Measurements from ENCODE around the gene FSTL4. TPM values are rescaled to one million over a fixed set of nuclear protein-coding genes. Genes with fewer than 3 reads are reported as not detected.
A peak's percentile ranks its signal among the peaks of the same experiment; 100 is the strongest.

The FSTL4 gene
- total and polyA plus RNA-seq, 2 of the 13 experiments (the other 11 are each of a cell fraction or from before 2014, with no cell fraction given): 2.1 to 3.0 TPM

DNA sequence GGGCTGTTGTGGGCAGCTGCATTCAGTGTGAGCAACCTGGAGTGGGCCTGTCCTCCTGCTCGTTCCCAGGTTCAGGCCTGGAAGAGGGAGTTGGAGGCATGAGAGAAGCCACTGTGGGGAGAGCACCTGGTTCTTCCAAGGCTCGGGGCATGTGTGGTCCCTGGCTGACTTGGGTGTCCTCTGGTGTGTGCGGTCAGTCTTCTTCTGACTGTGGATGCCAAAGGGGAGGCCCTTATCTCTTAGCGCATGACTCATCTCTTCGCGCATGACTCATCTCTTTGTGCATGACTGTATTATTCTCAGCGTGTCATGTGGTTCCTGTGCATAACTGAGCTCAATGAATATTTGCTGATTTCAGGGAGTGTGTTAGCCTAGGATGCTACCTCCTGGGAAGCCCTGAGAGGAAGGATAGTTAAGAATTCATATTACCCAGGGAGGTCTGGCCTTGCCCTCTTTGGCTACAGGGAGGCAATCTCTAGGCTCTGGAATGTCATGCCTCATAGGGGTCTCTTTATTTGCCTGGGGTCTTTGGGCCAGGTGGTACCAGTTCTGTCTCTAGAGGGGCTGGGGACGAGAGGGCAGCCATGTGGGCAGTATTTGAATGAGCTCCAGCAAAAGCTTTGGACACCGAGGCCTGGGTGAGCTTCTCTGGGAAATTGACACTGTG, 371.8 kb downstream of the FSTL4 start (continued):
- TF ChIP-seq HOXA3 (CRISPR knock-in tag; IDR thresholded peaks at IDR 0.05) (peak; percentile 23; the same call in 1 of the 2 replicates), SALL1 (CRISPR knock-in tag; IDR thresholded peaks at IDR 0.05) (peak; percentile 59), TOE1 (CRISPR knock-in tag; IDR thresholded peaks at IDR 0.05) (no peak), EP300 (IDR thresholded peaks at IDR 0.05; ENCODE audit: low read depth in 2 of 2, low read length in 2 of 2) (peak in 1 of 2 experiments; percentile 45; a peak in 1 of 4 replicates), EP300 (CRISPR knock-in tag; IDR thresholded peaks at IDR 0.05; ENCODE audit: borderline replicate concordance) (no peak), SOX6 (IDR thresholded peaks at IDR 0.05) (no peak), SOX6 (CRISPR knock-in tag; IDR thresholded peaks at IDR 0.05) (peak; percentile 77), NFE2L2 (IDR thresholded peaks at IDR 0.05; ENCODE audit: low read length) (peak; percentile 71), NFE2 (CRISPR knock-in tag; IDR thresholded peaks at IDR 0.05) (peak; percentile 70), XRCC5 (optimal IDR thresholded peaks at IDR 0.05; ENCODE audit: low read length) (peak; percentile 49), SOX13 (IDR thresholded peaks at IDR 0.05) (peak; percentile 54; the same call in 1 of the 2 replicates), SOX13 (CRISPR knock-in tag; conservative IDR thresholded peaks at IDR 0.05 in 1 of 2, IDR thresholded peaks at IDR 0.05 in 1 of 2) (peak in 1 of 2 experiments; percentile 81; a peak in 2 of 4 replicates), DNMT3B (CRISPR knock-in tag; conservative IDR thresholded peaks at IDR 0.05) (0 out of 2 replicates have a peak, but pooled peaks have one; percentile 63), JUN (CRISPR knock-in tag; IDR thresholded peaks at IDR 0.05) (peak; percentile 69; the same call in 1 of the 2 replicates), MAFK (conservative IDR thresholded peaks at IDR 0.05 in 1 of 2, IDR thresholded peaks at IDR 0.05 in 1 of 2; ENCODE audit: low read length in 2 of 2) (peak; percentile 53 to 71), HMG20A (CRISPR knock-in tag; IDR thresholded peaks at IDR 0.05; ENCODE audit: borderline replicate concordance) (peak; percentile 23; the same call in 1 of the 2 replicates), GABPB1 (CRISPR knock-in tag; IDR thresholded peaks at IDR 0.05) (peak; percentile 18; the same call in 1 of the 2 replicates), SOX5 (CRISPR knock-in tag; IDR thresholded peaks at IDR 0.05; ENCODE audit: borderline replicate concordance) (peak; percentile 80; the same call in 1 of the 2 replicates), ZKSCAN1 (IDR thresholded peaks at IDR 0.05; ENCODE audit: low read length) (no peak), ZNF335 (CRISPR knock-in tag; IDR thresholded peaks at IDR 0.05) (no peak), JUNB (CRISPR knock-in tag; IDR thresholded peaks at IDR 0.05; ENCODE audit: borderline replicate concordance) (peak; percentile 94), ATRX (CRISPR knock-in tag; IDR thresholded peaks at IDR 0.05; ENCODE audit: borderline replicate concordance) (no peak), KLF12 (CRISPR knock-in tag; IDR thresholded peaks at IDR 0.05; ENCODE audit: borderline replicate concordance) (no peak), JUND (CRISPR knock-in tag; IDR thresholded peaks at IDR 0.05) (peak; percentile 97), CREB1 (IDR thresholded peaks at IDR 0.05) (peak; percentile 80), CREB1 (CRISPR knock-in tag; IDR thresholded peaks at IDR 0.05) (peak; percentile 45), MED1 (CRISPR knock-in tag; IDR thresholded peaks at IDR 0.05) (0 out of 2 replicates have a peak, but pooled peaks have one; percentile 15)
- TF ChIP-seq, protein P1, sequence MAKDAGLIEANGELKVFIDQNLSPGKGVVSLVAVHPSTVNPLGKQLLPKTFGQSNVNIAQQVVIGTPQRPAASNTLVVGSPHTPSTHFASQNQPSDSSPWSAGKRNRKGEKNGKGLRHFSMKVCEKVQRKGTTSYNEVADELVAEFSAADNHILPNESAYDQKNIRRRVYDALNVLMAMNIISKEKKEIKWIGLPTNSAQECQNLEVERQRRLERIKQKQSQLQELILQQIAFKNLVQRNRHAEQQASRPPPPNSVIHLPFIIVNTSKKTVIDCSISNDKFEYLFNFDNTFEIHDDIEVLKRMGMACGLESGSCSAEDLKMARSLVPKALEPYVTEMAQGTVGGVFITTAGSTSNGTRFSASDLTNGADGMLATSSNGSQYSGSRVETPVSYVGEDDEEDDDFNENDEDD (CRISPR knock-in tag; IDR thresholded peaks at IDR 0.05; ENCODE audit: borderline replicate concordance): no peak
- TF ChIP-seq, protein P2, sequence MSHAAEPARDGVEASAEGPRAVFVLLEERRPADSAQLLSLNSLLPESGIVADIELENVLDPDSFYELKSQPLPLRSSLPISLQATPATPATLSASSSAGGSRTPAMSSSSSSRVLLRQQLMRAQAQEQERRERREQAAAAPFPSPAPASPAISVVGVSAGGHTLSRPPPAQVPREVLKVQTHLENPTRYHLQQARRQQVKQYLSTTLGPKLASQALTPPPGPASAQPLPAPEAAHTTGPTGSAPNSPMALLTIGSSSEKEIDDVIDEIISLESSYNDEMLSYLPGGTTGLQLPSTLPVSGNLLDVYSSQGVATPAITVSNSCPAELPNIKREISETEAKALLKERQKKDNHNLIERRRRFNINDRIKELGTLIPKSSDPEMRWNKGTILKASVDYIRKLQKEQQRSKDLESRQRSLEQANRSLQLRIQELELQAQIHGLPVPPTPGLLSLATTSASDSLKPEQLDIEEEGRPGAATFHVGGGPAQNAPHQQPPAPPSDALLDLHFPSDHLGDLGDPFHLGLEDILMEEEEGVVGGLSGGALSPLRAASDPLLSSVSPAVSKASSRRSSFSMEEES (CRISPR knock-in tag; IDR thresholded peaks at IDR 0.05): peak; percentile 91
- TF ChIP-seq, protein P3, sequence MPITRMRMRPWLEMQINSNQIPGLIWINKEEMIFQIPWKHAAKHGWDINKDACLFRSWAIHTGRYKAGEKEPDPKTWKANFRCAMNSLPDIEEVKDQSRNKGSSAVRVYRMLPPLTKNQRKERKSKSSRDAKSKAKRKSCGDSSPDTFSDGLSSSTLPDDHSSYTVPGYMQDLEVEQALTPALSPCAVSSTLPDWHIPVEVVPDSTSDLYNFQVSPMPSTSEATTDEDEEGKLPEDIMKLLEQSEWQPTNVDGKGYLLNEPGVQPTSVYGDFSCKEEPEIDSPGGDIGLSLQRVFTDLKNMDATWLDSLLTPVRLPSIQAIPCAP (CRISPR knock-in tag; IDR thresholded peaks at IDR 0.05; ENCODE audit: low read depth): no peak

Measured in HepG2 (cell line).